GM18909 (cell line): ENCODE data around the gene SGMS1.
"Not testable (repeated sequence)": the region's sequence is repeated elsewhere in the genome, so short reads cannot be mapped to it uniquely, and the experiment has no call there.

Experiments
- ATAC-seq: cut with Tn5 transposase; IDR thresholded peaks from one replicate; pipeline ENCODE4 v1.9.1; 2021; ENCODE audit warnings: mild to moderate bottlenecking; ENCODE audit not compliant: unreplicated experiment, poor library complexity

SGMS1 gene

GRCh38 chr10:50563906-50564305, 59.9 kb downstream of the SGMS1 start:
- no peak for ATAC-seq

GRCh38 chr10:50561816-50562215, 61.9 kb downstream of the SGMS1 start:
- no peak for ATAC-seq

- no peak for ATAC-seq
Observed at GRCh38 chr10:50561266-50561665, 62.5 kb downstream of the SGMS1 start.

GRCh38 chr10:50560370-50560769, 63.4 kb downstream of the SGMS1 start:
- no peak for ATAC-seq

- no peak for ATAC-seq
Observed at GRCh38 chr10:50558371-50558770, 65.4 kb downstream of the SGMS1 start.

GRCh38 chr10:50557130-50557682, 66.5 kb downstream of the SGMS1 start:
- no peak for ATAC-seq

GRCh38 chr10:50556237-50557120, 67.3 kb downstream of the SGMS1 start:
- no peak for ATAC-seq

- ATAC-seq: no peak
Observed at GRCh38 chr10:50554995-50555568, 68.7 kb downstream of the SGMS1 start.

- ATAC-seq: no peak
Observed at GRCh38 chr10:50554376-50554994, 69.3 kb downstream of the SGMS1 start.

GRCh38 chr10:50552771-50553535, 70.8 kb downstream of the SGMS1 start:
- peak; percentile 75 for ATAC-seq

GRCh38 chr10:50552308-50552707, 71.4 kb downstream of the SGMS1 start:
- ATAC-seq: no peak

GRCh38 chr10:50551894-50552293, 71.9 kb downstream of the SGMS1 start:
- ATAC-seq: no peak

- no peak for ATAC-seq
Observed at GRCh38 chr10:50550291-50550839, 73.4 kb downstream of the SGMS1 start.

GRCh38 chr10:50549186-50549585, 74.6 kb downstream of the SGMS1 start:
- not testable (repeated sequence) for ATAC-seq

- ATAC-seq: not testable (repeated sequence)
Observed at GRCh38 chr10:50548481-50548880, 75.3 kb downstream of the SGMS1 start.

- not testable (repeated sequence) for ATAC-seq
Observed at GRCh38 chr10:50546287-50546686, 77.5 kb downstream of the SGMS1 start.

GRCh38 chr10:50545846-50546245, 77.9 kb downstream of the SGMS1 start:
- ATAC-seq: no peak

GRCh38 chr10:50544857-50545429, 78.8 kb downstream of the SGMS1 start:
- no peak for ATAC-seq

GRCh38 chr10:50544095-50544856, 79.5 kb downstream of the SGMS1 start:
- ATAC-seq: no peak
